ENCODE data around the gene PALLD.

Gene PALLD

DNA sequence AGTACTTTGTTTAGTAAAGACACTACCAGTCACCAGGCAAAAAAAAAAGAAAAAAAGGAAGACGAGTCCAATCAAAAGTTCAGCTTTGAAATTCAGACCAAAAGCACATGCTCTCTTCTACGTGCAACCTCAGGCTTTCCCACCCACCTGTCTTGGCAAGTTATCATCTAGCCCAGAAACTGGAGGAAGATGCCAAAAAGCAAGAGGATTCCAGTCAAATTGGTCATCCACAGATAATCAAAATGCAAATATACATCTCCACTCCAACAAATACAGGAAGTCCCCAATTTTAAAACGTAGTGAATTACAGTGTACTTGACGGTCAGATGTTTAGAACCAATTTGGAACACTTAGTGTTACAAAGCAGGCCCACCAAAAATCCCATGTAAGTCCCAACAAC lies 96.5 kb downstream of the PALLD start:
- DNase-seq (ENCODE audit: low spot score): no peak

DNA sequence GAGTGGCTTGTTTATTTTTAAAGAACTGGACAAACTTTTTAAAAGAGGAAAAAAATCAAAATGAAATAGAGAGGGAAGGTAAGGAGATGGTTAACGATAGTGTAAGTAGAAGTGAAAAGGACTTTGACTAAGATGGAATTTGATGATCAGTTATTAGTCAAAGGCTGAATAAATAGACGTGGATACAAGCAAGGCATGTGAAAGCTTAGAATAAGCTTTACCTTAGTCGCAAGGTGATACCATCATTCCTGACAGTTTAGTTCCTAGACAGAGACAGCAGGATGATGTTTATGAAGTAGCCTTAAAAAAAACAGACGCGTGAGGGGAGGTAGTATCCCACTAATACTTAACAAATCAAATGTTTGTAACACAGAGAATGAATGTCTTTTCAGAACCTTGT lies 97.3 kb downstream of the PALLD start:
- no peak for DNase-seq (ENCODE audit: low spot score)

DNA sequence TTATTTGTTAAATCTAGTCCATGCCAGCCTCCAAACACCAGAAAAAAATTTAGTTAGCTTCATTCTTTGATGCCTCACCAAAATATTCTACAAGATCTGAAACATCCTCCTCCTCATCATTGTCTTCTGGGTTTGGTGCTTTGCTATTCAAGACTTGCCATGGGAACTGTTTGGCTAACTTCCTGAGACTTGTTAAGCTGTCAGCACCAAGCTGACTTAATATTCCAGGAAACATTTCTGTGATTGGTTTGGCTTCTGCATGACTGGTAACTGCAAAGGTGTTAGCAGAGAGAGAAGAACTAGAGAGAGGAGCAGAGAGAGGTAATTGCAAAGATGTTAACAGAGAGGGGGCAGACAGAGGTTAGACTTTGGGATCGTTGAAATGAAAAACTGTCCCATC lies 101.3 kb downstream of the PALLD start:
- no peak for DNase-seq (ENCODE audit: low spot score)

DNA sequence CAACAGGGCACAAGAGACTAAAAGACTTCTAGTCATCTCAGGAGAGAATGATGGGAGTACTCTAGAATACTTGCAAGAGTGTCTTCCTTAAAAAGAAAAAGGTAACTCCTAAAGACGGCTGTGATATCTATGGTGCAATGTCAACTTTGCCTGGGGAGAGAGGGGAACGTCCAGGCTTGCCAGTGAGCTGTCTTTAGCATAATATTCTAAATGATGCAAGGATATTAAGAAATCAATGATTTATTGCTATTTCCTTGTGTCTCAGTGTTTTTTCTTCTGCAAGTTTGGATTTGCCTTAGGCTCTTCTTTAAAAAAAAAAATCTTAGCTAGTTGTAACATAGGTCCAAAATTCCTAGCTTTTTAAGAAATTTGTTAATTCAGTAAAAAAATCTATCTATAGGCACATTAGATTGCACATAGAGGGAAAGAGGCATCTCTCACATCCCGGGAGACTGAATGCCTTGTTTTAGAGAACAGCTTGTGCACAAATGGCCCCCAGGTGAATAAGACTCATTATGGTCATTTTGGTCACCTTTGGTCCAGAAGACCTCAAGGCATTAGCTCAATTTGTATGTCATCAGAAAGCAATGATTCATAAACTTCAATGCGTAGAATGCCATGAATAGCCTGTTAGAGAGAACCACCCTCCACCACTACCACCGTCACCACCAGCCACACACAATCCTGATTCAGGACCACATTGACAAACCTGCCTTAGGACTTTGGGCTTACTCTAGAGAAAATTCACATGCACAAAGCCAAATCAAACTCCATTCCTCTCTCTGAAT lies 104.1 kb downstream of the PALLD start:
- DNase-seq (ENCODE audit: low spot score): no peak

DNA sequence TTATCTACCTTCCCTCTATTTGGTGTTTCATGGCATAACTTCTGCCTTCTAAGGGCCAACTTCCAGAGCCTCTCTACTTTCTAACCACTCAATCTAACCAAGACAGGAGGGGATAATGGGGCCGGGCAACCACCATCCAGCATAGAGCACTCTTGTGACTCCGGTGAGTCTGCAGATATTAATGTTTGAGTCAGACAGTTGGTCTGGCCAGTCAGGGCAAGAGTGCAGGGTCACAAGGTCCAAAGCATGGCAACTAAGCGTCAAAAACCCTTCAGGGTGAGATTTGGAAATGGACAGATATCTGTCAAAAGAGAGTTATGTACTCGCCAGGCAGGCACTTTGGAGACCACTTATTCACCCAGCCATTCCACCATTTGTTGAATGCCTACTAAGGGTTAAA lies 105.0 kb downstream of the PALLD start:
- no peak for DNase-seq (ENCODE audit: low spot score)

DNA sequence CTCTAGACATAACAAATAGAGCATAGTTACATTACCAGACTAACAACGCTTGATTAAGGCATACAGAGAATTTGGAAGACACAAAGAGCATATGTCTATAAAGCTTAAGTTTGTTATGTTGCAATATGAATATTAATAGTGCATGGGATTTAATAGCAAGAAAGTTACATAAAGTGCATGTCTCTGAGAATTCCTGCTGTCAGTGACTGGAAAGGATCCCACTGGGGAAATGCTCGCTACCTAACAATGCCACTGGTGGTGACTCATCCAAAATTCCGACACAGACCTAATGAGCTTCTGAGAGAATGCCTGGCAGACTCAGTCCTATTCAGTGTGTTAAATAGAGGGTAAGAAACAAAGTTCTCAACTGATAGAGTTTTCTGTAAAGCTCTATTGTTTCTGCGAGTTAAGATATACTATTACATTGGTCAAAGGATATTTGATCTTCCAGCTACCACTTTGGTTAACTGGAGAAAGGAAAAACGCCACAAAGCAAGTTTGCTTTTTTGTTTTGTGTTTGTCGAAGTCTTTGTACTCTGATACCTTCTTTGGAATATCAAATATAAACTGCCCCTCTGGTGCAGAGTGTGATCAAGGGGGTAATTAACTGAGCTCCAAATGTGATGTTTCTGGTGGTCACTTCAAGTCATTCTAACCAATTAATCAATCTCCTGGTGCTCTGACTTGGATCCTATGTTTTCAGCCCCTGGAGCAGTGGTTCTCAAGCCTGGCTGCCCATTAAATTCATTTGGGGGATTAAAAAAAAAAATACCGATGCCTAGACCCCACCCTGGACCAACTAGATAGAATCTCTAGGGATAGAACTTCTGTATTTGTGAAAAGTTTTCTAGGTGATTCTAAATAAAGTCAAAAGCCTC lies 107.9 kb downstream of the PALLD start:
- no peak for DNase-seq (ENCODE audit: low spot score)

DNA sequence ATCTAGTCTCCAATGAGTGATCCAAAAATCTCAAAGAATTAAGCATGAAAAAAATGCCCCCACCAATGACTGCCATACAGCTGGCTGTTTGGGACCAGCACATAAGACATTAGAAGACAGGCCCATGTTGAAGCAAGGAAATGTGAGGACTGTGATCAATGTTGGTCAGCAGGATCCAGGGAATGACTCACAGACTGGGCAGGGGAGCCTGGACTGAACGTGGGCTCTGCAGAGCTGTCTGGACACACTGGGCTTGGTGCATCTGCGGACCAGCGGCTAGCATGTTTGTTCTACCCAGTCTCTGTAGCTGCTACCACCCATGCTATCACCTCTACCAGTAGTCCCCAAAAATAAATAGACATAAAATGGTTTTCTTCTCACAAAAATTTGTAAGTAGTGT lies 108.6 kb downstream of the PALLD start:
- DNase-seq (ENCODE audit: low spot score): no peak

DNA sequence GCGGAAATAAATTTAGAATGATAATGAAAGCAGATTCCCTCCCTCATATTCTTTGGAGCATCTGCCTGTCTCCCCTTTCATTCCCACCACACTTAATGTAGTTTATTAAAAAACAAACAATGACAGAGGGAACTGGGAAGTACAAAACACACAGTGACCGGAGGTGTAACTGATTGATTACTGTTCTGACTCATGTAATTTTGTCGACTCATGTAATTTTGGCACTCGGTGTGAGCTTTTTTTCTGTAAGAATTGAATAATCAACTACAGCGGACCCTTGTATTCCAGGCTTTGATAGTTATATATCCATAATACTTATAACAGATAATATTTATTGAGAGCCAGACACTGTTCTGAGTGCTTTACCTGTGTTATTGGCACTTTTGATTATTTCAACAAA lies 110.4 kb downstream of the PALLD start:
- DNase-seq (ENCODE audit: low spot score): no peak

DNA sequence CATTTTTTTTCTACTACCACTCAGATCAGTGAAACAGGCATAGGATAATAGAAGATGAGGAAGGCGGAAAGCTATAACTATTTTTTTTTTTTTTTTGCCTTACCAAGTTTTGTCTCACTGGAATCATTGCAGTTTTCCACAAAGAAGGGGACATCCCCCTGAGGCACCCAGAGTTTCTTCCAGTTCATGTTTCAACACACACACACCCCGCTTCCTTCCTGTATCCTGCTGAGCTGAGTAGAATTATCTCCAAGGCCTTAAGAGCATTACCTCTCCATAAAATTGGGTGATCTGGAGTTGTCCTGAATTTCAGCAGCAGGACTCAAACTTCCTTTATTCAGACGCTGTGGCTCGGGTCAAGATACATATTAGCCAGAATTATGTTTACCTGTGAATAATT lies 111.9 kb downstream of the PALLD start:
- DNase-seq (ENCODE audit: low spot score): no peak

DNA sequence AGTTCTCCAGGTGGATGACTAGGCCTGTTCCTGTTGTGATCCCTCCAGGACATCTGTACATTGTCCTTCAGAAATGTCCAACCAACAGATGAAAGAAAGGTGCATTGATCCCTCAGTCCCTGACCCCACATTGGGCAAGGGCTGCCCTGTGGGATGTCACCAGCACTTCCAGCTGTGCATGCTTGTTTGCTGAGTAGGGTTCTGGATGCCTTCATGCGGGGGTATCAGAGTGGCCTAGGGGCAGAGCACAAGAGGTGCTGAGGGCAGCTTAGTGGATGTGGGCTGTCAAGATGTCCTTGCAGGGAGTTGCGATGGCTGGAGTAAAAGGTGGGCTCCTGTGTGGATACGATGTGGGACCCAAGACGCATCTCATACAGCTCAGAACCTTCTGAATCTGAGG lies 112.5 kb downstream of the PALLD start:
- DNase-seq (ENCODE audit: low spot score): no peak

DNA sequence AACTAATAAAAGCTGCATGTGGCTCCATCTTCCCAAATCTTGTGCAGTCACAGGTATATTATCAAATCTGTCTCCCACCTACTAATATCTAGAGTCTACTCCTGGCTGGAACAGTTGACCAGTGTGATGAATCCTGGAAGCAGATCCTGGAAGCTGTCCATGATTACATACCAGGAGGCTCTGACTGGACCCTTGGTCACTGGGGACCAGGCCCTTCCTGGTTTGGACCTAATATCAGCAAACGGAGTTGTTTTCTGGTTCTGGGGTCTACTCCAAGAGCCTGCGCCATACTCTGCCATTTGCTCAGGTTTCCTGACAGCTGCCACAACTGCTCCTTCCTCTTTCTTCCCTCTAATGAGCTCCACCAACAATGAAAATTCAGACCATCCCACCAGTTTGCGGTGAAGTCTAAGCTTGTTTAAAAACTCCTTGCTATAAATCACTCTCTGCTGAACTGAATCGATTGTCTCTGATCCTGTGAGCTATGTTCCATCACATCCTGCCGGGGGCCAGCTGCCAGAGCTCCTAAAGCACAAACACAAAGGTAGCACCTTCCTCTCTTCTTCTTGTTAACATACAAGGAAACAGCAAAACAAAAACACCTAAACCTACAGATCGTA lies 114.2 kb downstream of the PALLD start:
- no peak for DNase-seq (ENCODE audit: low spot score)

DNA sequence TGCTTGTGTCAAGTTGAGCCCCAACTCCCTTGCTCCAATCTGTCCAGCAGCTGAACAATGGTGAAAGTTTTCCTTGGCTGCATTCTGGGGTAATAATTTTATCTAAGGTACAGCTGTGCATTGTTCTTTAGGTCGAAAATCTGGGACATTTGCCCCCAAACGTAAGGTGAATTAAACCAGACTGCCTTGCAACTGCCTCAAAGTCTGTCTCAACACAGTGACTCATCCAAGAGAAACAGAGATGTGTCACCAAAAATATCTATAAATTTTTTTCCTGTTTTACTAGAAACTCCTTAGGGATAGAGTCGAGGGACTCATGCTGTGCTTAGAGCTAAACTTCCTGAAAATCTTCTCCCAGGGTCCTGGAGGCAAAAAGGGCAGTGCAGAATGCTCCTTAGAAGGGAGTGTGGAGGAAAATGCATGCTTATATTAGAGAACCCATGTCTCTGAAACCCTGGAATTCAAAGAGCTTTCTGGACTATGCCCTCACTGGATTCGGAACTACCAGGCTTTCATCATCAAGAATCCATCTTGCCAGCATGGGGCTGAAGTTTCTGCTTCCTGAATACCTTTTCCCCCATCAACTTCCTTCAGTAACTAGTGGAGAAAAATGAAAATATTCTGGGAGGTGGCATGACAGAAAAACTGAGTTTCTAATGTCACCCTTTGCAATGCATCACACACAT lies 115.7 kb downstream of the PALLD start:
- no peak for DNase-seq (ENCODE audit: low spot score)

DNA sequence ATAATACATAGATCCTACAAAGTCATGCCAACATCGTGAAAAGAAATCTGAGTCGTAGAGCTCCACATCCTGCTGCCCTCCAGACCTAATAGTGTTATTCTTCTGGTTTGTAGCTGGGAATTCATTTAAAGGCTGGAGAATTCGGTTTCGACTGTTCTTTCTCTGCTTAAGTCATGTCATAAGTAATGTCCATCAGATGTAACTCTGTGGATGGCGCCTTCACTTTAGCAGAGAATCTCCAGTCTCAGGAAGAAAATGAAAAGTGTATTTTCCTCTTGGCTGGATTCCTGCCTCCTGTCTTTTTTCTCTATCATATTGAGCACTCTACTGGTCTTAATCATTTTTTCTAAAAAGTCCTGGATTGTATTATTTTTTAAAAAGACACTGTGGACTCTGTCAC lies 117.0 kb downstream of the PALLD start:
- DNase-seq (ENCODE audit: low spot score): no peak

DNA sequence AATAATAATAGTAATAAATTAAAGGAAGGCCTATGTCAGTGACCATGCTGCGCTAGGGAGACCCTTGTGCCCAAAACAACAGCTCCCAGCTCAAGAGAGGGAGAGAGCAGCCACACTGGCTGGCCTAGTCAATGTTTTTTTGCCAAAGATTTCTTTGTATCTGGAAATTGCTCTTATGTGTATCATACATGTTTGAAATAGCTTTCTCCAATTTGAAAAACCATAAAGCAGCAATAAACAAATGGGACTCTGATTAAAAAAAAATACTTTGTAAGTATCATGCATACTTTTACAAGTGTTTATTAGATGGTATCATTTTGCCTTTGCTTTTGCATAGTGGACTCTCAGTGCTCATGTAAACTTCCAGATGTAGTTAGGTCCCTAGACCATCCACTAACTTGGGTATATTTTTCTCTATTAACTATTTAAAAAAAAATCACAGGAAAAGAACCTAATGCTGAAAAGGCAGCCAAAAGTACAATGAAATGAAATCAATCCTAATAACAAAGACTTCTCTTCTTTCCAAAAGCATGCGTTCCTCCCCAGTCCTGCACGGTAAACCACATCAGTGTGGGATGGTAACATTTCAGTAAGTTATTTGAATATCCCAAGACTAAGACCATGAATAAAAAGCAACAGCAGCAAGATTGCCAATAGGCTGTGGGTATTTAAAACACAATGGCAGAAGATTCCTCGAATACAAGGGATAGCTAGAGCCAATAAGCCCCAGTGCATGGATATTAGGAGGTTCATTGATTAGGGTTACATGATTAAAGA lies 117.6 kb downstream of the PALLD start:
- no peak for DNase-seq (ENCODE audit: low spot score)

DNA sequence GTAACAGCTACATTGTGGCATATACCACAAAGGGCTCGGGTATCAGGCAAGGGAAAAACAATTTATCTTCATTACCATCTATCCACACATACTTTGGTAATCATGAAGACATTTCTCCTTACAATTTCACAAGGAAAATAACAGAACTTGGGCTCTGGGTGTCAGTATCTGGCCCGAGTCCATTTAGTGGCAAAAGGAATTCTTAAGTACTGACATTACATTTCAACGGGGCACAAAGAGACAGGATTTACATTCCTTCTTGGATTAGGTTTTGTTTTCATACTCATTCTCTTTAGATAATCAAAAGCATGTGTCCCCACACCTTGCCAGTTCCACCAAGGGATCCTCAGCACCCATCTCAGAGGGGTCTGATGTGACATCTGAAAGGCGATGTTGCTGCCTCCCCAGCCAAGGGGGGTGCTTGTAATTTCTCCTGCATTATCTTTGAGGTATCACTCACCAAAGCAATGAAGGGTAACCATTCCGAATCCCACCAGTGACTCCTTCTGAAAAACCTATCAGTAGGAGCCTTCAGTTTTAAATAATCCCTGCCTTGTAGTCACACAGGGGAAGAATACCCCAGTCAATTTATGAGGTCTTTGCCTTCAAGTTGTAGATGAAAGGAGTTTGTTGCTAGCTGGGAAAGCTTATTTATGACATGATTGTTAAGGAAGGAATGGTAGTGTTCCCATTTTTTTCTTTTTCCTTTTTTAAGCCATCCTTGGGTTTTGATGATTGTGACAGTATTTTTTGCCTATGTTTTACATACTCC lies 118.6 kb downstream of the PALLD start:
- DNase-seq (ENCODE audit: low spot score): no peak

DNA sequence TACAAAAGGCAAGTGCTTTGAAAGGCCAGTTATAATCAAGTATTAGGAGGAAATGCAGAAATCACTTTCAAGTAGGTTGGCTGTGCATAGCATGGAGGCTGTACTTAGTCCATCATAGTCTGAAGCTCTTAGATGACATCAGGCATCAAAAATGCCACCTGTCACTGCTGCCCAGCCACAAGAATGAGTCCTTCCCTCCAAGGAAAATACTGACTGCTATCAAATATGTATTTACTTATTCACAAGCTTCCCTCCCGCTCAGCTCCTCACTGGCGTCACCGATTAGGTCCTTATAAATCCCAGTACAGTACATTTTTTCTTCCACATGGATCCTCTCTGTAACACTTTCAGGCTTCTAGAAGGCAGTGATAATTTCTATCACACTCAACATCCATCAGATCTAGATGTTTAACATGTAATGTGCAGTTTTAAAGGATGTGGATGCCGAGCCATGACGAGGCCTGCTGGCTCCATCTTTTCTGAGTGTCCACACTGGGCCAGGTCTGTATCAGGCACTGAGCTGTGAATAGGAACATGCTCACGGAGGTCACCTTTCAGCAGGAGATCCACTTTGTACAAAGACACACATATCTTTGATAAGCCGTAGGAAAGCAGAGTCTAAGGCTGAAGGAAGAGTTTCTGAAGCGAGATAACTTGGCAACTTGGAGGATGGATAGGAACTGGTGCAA lies 121.9 kb downstream of the PALLD start:
- no peak for DNase-seq (ENCODE audit: low spot score)

DNA sequence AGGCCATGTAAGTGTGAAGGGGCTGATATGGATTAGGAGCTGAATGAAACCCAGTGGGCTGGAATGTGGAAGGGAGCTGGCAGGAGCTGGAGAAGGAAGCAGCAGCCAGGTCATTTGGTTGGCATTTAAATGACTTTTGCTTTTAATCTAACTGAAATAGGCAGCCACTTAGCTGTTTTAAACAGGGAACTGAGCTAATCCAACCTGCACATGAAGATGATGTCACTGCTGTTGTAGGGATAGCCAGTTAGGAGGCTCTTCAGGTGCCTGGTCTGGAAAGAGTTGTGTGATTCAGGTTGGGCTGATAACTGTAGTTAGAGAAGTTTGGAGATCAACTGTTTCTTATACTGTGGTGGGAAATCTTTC lies 122.4 kb downstream of the PALLD start:
- DNase-seq (ENCODE audit: low spot score): no peak

DNA sequence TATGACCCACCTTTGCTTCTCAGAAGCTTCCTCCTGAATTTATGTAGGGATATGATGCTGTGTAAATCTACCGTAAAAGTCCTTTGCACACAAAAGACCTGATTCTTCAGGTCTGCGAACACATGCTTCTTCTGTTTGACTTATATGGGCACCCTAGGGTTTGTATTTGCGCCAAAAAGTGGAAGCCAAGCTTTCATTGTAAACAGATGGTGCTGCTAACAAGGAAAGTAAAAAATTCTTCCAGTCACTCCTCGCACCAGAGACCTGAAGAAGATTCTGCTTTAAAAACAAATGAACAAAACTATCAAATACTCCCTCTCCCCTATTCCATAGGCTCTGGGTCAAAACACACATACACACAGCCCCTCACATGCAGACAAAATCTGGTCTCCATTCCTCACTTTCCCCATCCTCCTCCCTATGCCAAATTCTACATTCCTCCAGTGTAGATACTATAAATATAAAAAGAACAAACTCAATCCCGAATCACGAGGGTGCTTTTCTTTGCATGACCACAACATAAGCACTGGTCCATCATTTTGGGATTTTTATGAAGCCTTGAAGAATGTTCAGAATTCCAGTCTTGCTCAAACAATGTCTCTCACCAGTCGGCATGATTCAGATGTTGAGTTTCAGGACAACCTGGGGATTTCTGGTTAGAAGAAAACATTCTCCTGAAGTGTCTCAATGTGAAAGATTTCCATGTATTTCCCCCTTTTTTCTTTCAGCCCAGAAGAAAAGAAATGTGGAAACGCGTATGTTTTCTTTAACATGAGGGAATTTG lies 125.1 kb downstream of the PALLD start:
- no peak for DNase-seq (ENCODE audit: low spot score)

DNA sequence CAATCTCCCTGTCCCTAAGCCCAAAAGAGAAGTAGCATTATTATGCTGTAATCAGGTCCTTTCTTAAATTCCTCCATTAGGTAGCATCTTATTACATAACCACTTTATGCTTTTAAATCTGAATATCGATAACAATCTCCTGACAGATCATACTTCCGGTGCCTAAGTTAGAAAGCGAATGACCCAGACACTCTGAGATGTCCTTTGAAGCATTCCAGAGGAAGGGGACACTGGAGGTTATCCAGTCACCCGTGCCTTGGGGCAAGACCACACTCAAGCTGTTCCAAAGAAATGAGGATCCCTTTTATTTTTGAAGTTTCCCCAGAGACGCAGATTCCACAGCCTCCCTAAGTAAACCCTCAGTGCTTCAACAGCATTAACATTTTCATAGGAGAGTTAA lies 125.7 kb downstream of the PALLD start:
- no peak for DNase-seq (ENCODE audit: low spot score)

DNA sequence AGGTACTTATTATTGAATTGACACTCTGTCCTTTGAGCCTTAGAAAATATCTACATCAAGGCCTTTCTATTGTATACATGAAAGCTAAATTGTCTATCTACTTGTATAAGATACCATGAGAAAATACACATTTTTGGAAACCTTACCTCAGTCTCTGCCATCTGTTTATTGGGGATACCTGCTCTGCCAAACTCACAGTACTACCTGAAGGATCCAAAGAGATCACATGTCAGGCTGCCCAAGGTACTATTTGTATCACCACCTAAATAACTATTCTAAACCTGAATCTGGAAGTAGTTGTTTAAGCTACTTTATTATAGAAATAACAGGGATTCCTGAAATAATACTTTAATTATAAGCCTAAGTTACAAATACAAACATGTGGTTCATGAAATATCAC lies 126.2 kb downstream of the PALLD start:
- DNase-seq (ENCODE audit: low spot score): no peak
